Neural progenitor cell (in vitro differentiated cells): ENCODE data around the gene HEPH.
"Not testable (repeated sequence)": the region's sequence is repeated elsewhere in the genome, so short reads cannot be mapped to it uniquely, and the experiment has no call there.

Source experiments
- EZH2 ChIP-seq: fragments of 200-600 bp; sonication (generic); IDR thresholded peaks from 2 replicates; pipeline ENCODE4 v1.6.1; 2017; ENCODE audit warnings: antibody characterized with exemption, mild to moderate bottlenecking, moderate library complexity
- EZH2phosphoT487 ChIP-seq: fragments of 200-600 bp; sonication (generic); IDR thresholded peaks from 2 replicates; pipeline ENCODE4 v1.6.1; 2017; ENCODE audit warnings: antibody characterized with exemption
- TF ChIP-seq, protein P1 (sequence below): fragments of 200-600 bp; sonication (generic); IDR thresholded peaks from 2 replicates; pipeline ENCODE4 v1.5.1; 2017; ENCODE audit warnings: antibody characterized with exemption, mild to moderate bottlenecking

DNA sequence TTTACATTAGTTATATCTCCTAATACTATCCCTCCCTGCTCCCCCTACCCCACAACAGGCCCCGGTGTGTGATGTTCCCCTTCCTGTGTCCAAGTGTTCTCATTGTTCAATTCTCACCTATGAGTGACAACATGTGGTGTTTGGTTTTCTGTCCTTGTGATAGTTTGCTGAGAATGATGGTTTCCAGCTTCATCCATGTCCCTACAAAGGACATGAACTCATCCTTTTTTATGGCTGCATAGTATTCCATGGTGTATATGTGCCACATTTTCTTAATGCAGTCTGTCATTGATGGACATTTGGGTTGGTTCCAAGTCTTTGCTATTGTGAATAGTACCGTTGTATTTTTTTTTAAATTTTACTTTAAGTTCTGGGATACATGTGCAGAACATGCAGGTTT lies 42.7 kb upstream of the HEPH start:
- TF ChIP-seq, protein P1, sequence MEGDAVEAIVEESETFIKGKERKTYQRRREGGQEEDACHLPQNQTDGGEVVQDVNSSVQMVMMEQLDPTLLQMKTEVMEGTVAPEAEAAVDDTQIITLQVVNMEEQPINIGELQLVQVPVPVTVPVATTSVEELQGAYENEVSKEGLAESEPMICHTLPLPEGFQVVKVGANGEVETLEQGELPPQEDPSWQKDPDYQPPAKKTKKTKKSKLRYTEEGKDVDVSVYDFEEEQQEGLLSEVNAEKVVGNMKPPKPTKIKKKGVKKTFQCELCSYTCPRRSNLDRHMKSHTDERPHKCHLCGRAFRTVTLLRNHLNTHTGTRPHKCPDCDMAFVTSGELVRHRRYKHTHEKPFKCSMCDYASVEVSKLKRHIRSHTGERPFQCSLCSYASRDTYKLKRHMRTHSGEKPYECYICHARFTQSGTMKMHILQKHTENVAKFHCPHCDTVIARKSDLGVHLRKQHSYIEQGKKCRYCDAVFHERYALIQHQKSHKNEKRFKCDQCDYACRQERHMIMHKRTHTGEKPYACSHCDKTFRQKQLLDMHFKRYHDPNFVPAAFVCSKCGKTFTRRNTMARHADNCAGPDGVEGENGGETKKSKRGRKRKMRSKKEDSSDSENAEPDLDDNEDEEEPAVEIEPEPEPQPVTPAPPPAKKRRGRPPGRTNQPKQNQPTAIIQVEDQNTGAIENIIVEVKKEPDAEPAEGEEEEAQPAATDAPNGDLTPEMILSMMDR: not testable (repeated sequence)
- not testable (repeated sequence) for TF ChIP-seq EZH2, EZH2phosphoT487
